HepG2 (cell line): Measurements from ENCODE around the gene STX5. TPM values are rescaled to one million over a fixed set of nuclear protein-coding genes. Genes with fewer than 3 reads are reported as not detected.

Experiments used
- BRCA1 ChIP-seq: sonication (generic); formaldehyde crosslinking; IDR thresholded peaks from 2 replicates; pipeline ENCODE4 v1.4.0; 2020; ENCODE audit warnings: missing genetic modification reagents
- CSRNP1 ChIP-seq: sonication (generic); formaldehyde crosslinking; IDR thresholded peaks from 2 replicates; pipeline ENCODE4 v1.8.1; 2023; ENCODE audit warnings: mild to moderate bottlenecking, missing genetic modification reagents
- DDIT3 ChIP-seq: sonication (generic); formaldehyde crosslinking; IDR thresholded peaks from 2 replicates; pipeline ENCODE4 v1.4.0; 2020; ENCODE audit warnings: mild to moderate bottlenecking, missing genetic modification reagents
- ESRRA ChIP-seq: sonication (generic); formaldehyde crosslinking; IDR thresholded peaks from 2 replicates; pipeline ENCODE4 v1.5.1; 2020; ENCODE audit warnings: mild to moderate bottlenecking, low read depth, missing genetic modification reagents
- ISX ChIP-seq: sonication (generic); formaldehyde crosslinking; conservative IDR thresholded peaks from 2 replicates; pipeline ENCODE4 v1.5.0; 2020; ENCODE audit warnings: missing genetic modification reagents
- KLF9 ChIP-seq: IDR thresholded peaks from 2 replicates; pipeline ENCODE4 v1.6.1; 2016; ENCODE audit warnings: low read depth
- NCOA1 ChIP-seq: sonication (generic); formaldehyde crosslinking; IDR thresholded peaks from 2 replicates; pipeline ENCODE4 v1.9.0; 2021; ENCODE audit warnings: missing genetic modification reagents
- PRMT3 ChIP-seq: sonication (generic); formaldehyde crosslinking; IDR thresholded peaks from 2 replicates; pipeline ENCODE4 v1.8.1; 2022; ENCODE audit warnings: low read depth, mild to moderate bottlenecking, moderate library complexity, missing genetic modification reagents, borderline replicate concordance
- SMAD9 ChIP-seq: sonication (generic); formaldehyde crosslinking; IDR thresholded peaks from 2 replicates; pipeline ENCODE4 v1.5.1; 2020; ENCODE audit warnings: mild to moderate bottlenecking, missing genetic modification reagents
- SMC3 ChIP-seq: IDR thresholded peaks from 2 replicates; pipeline ENCODE4 v1.6.1; 2011; ENCODE audit warnings: low read length, improper control_type of control experiment
- TCF12 ChIP-seq, 2 experiments: fragments of 450-650 bp in 1 of 2; sonication (generic) in 1 of 2; formaldehyde crosslinking in 1 of 2; IDR thresholded peaks; 2 replicates each; pipeline versions ENCODE4 v1.6.1 to v1.8.0; 2017 to 2022; ENCODE audit warnings: antibody characterized with exemption in 1 of 2, mild to moderate bottlenecking in 1 of 2, missing genetic modification reagents in 1 of 2, moderate library complexity in 1 of 2
- TFDP2 ChIP-seq: sonication (generic); formaldehyde crosslinking; IDR thresholded peaks from 2 replicates; pipeline ENCODE4 v1.4.0; 2020; ENCODE audit warnings: missing genetic modification reagents
- ZNF10 ChIP-seq: sonication (generic); formaldehyde crosslinking; IDR thresholded peaks from 2 replicates; pipeline ENCODE4 v1.4.0; 2020; ENCODE audit warnings: mild to moderate bottlenecking, low read depth, missing genetic modification reagents, borderline replicate concordance
- ZNF230 ChIP-seq: sonication (generic); formaldehyde crosslinking; IDR thresholded peaks from 2 replicates; pipeline ENCODE4 v1.4.0; 2020; ENCODE audit warnings: mild to moderate bottlenecking, missing genetic modification reagents
- ZSCAN9 ChIP-seq: IDR thresholded peaks from 2 replicates; pipeline ENCODE4 v1.6.1; 2016; ENCODE audit warnings: borderline replicate concordance
- ZZZ3 ChIP-seq: sonication (generic); formaldehyde crosslinking; IDR thresholded peaks from 2 replicates; pipeline ENCODE4 v1.4.0; 2020; ENCODE audit warnings: missing genetic modification reagents, mild to moderate bottlenecking, borderline replicate concordance
- polyA plus RNA-seq, 8 experiments: library from polyadenylated mRNA; depleted of rRNA in 3 of 8; stranded (reverse) in 7 of 8; unstranded in 1 of 8; fragments of >200 nt; fragmentation: Illumina TruSeq in 4 of 8; extraction: Trizol in 4 of 8; gene quantifications; 2 replicates each; pipeline versions ENCODE4 v1.2.1 to v1.2.3, GENCODE V29; 2011 to 2016; ENCODE audit warnings: low read depth in 4 of 8, missing spikeins in 1 of 8, mixed read lengths in 1 of 8; ENCODE audit not compliant: insufficient read depth in 1 of 8
- total RNA-seq, 5 experiments: library from RNA; depleted of rRNA; stranded (reverse); fragments of >200 nt; fragmentation: Illumina TruSeq; extraction: Trizol; gene quantifications; 2 replicates each; pipeline ENCODE4 v1.2.3, GENCODE V29; 2016; ENCODE audit warnings: low read depth in 1 of 5
- TF ChIP-seq, protein P1 (sequence below): IDR thresholded peaks from 2 replicates; pipeline ENCODE4 v1.6.1; 2016; ENCODE audit warnings: mild to moderate bottlenecking
- TF ChIP-seq, protein P2 (sequence below): sonication (generic); formaldehyde crosslinking; IDR thresholded peaks from 2 replicates; pipeline ENCODE4 v1.4.0; 2020; ENCODE audit warnings: mild to moderate bottlenecking, low read depth, missing genetic modification reagents
- TF ChIP-seq, protein P3 (sequence below): sonication (generic); formaldehyde crosslinking; IDR thresholded peaks from 2 replicates; pipeline ENCODE4 v1.8.1; 2022; ENCODE audit warnings: low read depth, mild to moderate bottlenecking, missing genetic modification reagents

Gene STX5
- total and polyA plus RNA-seq, 2 of the 13 experiments (the other 11 are each of a cell fraction or from before 2014, with no cell fraction given): 26.9 to 30.0 TPM

DNA sequence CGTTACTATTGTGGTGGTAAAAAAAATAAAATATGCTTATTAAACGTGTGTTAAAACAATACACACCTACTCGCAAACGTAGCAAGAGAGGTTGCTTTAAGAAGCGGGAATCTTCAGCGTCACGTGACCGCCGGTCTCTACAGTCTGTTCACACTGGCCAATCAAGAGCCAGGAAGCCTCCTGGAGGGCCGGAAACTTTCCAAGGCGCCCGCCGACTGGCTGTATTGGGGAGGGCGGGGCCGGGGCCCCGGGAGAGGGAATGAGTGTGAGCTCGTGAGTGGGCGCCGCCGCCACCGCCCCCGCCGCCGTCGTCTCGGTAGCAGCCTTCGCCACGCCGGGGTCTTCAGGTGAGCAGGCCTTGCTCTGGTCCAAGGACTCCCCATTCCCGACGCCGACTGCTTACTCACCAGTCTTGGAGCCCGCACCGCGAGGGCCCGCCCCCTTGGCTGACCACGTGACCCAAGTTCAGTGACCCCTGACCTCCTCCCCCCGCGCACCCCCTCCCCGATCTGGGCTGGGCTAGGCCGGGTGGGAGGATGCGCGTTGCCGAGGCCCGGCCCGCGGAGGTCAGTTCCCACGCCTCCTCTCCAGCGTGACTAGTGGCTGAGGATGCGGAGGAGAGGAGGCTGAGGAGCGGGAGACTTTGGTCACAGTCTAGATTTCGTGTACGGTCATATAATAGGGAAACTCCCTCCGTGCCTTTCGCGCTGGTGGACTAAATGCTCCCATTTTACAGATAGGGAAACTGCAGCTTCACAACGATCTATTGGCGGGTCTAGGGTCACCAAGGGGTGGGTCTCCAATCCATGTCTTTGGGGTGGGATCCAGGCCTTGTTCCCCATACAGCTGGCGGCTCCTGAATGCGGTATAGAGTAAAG lies 60.5 kb downstream of the STX5 start, which contains the start of gene TAF6L (continued):
- TF ChIP-seq SMAD9 (CRISPR knock-in tag): no peak
- no peak for TF ChIP-seq PRMT3 (CRISPR knock-in tag)
- TF ChIP-seq ZZZ3 (CRISPR knock-in tag): no peak
- no peak for TF ChIP-seq ZNF10
- no peak for TF ChIP-seq BRCA1
- peak; percentile 15; the same call in 1 of the 2 replicates for TF ChIP-seq KLF9
- TF ChIP-seq, protein P1, sequence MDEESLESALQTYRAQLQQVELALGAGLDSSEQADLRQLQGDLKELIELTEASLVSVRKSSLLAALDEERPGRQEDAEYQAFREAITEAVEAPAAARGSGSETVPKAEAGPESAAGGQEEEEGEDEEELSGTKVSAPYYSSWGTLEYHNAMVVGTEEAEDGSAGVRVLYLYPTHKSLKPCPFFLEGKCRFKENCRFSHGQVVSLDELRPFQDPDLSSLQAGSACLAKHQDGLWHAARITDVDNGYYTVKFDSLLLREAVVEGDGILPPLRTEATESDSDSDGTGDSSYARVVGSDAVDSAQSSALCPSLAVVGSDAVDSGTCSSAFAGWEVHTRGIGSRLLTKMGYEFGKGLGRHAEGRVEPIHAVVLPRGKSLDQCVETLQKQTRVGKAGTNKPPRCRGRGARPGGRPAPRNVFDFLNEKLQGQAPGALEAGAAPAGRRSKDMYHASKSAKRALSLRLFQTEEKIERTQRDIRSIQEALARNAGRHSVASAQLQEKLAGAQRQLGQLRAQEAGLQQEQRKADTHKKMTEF (CRISPR knock-in tag): peak; percentile 86; the same call in 1 of the 2 replicates
- no peak for TF ChIP-seq ZNF230 (CRISPR knock-in tag)
- no peak for TF ChIP-seq DDIT3 (CRISPR knock-in tag)
- no peak for TF ChIP-seq TCF12 (IDR thresholded peaks at IDR 0.05)
- TF ChIP-seq TCF12 (CRISPR knock-in tag; IDR thresholded peaks at IDR 0.05): no peak
- no peak; the same call in 1 of the 2 replicates for TF ChIP-seq CSRNP1 (CRISPR knock-in tag)
- TF ChIP-seq NCOA1: no peak
- no peak for TF ChIP-seq SMC3
- TF ChIP-seq ESRRA (CRISPR knock-in tag): no peak
- TF ChIP-seq TFDP2 (CRISPR knock-in tag): 0 out of 2 replicates have a peak, but pooled peaks have one; percentile 68
- TF ChIP-seq, protein P2, sequence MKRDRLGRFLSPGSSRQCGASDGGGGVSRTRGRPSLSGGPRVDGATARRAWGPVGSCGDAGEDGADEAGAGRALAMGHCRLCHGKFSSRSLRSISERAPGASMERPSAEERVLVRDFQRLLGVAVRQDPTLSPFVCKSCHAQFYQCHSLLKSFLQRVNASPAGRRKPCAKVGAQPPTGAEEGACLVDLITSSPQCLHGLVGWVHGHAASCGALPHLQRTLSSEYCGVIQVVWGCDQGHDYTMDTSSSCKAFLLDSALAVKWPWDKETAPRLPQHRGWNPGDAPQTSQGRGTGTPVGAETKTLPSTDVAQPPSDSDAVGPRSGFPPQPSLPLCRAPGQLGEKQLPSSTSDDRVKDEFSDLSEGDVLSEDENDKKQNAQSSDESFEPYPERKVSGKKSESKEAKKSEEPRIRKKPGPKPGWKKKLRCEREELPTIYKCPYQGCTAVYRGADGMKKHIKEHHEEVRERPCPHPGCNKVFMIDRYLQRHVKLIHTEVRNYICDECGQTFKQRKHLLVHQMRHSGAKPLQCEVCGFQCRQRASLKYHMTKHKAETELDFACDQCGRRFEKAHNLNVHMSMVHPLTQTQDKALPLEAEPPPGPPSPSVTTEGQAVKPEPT (CRISPR knock-in tag): no peak
- no peak for TF ChIP-seq ZSCAN9 (CRISPR knock-in tag)
- TF ChIP-seq ISX (CRISPR knock-in tag): no peak
- TF ChIP-seq, protein P3, sequence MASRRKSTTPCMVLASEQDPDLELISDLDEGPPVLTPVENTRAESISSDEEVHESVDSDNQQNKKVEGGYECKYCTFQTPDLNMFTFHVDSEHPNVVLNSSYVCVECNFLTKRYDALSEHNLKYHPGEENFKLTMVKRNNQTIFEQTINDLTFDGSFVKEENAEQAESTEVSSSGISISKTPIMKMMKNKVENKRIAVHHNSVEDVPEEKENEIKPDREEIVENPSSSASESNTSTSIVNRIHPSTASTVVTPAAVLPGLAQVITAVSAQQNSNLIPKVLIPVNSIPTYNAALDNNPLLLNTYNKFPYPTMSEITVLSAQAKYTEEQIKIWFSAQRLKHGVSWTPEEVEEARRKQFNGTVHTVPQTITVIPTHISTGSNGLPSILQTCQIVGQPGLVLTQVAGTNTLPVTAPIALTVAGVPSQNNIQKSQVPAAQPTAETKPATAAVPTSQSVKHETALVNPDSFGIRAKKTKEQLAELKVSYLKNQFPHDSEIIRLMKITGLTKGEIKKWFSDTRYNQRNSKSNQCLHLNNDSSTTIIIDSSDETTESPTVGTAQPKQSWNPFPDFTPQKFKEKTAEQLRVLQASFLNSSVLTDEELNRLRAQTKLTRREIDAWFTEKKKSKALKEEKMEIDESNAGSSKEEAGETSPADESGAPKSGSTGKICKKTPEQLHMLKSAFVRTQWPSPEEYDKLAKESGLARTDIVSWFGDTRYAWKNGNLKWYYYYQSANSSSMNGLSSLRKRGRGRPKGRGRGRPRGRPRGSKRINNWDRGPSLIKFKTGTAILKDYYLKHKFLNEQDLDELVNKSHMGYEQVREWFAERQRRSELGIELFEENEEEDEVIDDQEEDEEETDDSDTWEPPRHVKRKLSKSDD (CRISPR knock-in tag): no peak; the same call in 1 of the 2 replicates
